Right lobe of liver (tissue), 6 donors: Measurements from ENCODE around the gene CDH23. TPM values are rescaled to one million over a fixed set of nuclear protein-coding genes. Genes with fewer than 3 reads are reported as not detected.

Experiments
- ATAC-seq, 4 donors: fragments of 200-7000 bp; cut with Tn5 transposase; one replicate each; pipeline ENCODE4 v1.9.1; 2020; ENCODE audit warnings: mild to moderate bottlenecking in 4 of 4, moderate library complexity in 4 of 4
- DNase-seq, 3 donors: peaks; one replicate each; pipeline ENCODE4 v3.0.0-alpha.2; 2020
- H3K27ac ChIP-seq, 3 donors: fragments of 200-600 bp; one replicate each; pipeline ENCODE4 v1.8.0; 2022
- H3K27me3 ChIP-seq, 2 donors: fragments of 200-600 bp; one replicate each; pipeline ENCODE4 v1.8.0; 2022
- H3K36me3 ChIP-seq, 4 donors: fragments of 200-600 bp; sonication (generic) in 1 of 4; one replicate each; pipeline versions ENCODE4 v1.5.1 to v1.8.0; 2017 to 2022; ENCODE audit warnings: control low read depth in 1 of 4
- H3K4me1 ChIP-seq, 4 donors: fragments of 200-600 bp; sonication (generic) in 1 of 4; one replicate each; pipeline versions ENCODE4 v1.5.1 to v1.8.0; 2017 to 2022; ENCODE audit warnings: control low read depth in 1 of 4
- H3K4me3 ChIP-seq, 3 donors: fragments of 200-600 bp; one replicate each; pipeline ENCODE4 v1.8.0; 2022
- H3K9me3 ChIP-seq, 4 donors: fragments of 200-600 bp; sonication (generic) in 1 of 4; one replicate each; pipeline versions ENCODE4 v1.5.1 to v1.8.0; 2017 to 2022; ENCODE audit warnings: control low read depth in 1 of 4
- POLR2A ChIP-seq: fragments of 450-650 bp; IDR thresholded peaks from one replicate; pipeline ENCODE4 v1.6.1; 2017; ENCODE audit warnings: antibody characterized with exemption, mild to moderate bottlenecking
- WGBS: methylation state at CpG from one replicate; pipeline ENCODE4 v1.1.6; 2018; ENCODE audit warnings: low coverage, low lambda C conversion rate; ENCODE audit not compliant: insufficient coverage; ENCODE audit errors: missing lambda C conversion rate; 5-methylcytosine and 5-hydroxymethylcytosine counted together
- intact Hi-C, 2 donors: fragments of 100-400 bp; cut with DNase I; formaldehyde crosslinking; loops; one replicate each; pipeline versions ENCODE4 v1.11.2 to v1.14.1; 2022
- total RNA-seq, 6 experiments: library from RNA; depleted of rRNA in 2 of 6; stranded (reverse); fragments of >200 nt in 2 of 6; fragmentation: NEBNext Ultra II Directional in 3 of 6; extraction: Animal tissue kit (Norgen Biotek cat#: 25700) in 3 of 6; gene quantifications; one replicate each; pipeline versions ENCODE4 v1.1.0 to v1.2.4, GENCODE V29; 2016 to 2023
- TF ChIP-seq, protein P1 (sequence below), 4 donors: fragments of 200-600 bp in 3 of 4; fragments of 450-650 bp in 1 of 4; IDR thresholded peaks; one replicate each; pipeline versions ENCODE4 v1.5.1 to v1.8.0; 2016 to 2022; ENCODE audit warnings: antibody characterized with exemption in 4 of 4, mild to moderate bottlenecking in 2 of 4
- donor health status: DM: no; HTN: yes; CAD: no.
- donor health status: DM: no; HTN: no; CAD: no.
- donor health status: DM: no; HTN: no; CAD: no.
- donor health status: DM: no; HTN: yes; CAD: no.
- donor health status: DM: no; HTN: yes; CAD: no.

CDH23 gene
- total RNA-seq, 6 experiments from 2014 or later: 3.3 to 19.7 (median 6.3) TPM

GRCh38 chr10:71493741-71494140 lies 97.0 kb downstream of the CDH23 start:
- Histone ChIP-seq H3K9me3 (no peaks in the 10 kb centered on the region), H3K36me3 (no peaks in the 10 kb centered on the region), H3K4me1 (no peaks in the 10 kb centered on the region), H3K27me3 (no peaks in the 10 kb centered on the region), H3K4me3 (no peak overlapping the region), H3K27ac (no peak overlapping the region)
- DNase-seq: no peak
- no peak for ATAC-seq
- no peak for TF ChIP-seq POLR2A
- TF ChIP-seq, protein P1, sequence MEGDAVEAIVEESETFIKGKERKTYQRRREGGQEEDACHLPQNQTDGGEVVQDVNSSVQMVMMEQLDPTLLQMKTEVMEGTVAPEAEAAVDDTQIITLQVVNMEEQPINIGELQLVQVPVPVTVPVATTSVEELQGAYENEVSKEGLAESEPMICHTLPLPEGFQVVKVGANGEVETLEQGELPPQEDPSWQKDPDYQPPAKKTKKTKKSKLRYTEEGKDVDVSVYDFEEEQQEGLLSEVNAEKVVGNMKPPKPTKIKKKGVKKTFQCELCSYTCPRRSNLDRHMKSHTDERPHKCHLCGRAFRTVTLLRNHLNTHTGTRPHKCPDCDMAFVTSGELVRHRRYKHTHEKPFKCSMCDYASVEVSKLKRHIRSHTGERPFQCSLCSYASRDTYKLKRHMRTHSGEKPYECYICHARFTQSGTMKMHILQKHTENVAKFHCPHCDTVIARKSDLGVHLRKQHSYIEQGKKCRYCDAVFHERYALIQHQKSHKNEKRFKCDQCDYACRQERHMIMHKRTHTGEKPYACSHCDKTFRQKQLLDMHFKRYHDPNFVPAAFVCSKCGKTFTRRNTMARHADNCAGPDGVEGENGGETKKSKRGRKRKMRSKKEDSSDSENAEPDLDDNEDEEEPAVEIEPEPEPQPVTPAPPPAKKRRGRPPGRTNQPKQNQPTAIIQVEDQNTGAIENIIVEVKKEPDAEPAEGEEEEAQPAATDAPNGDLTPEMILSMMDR (IDR thresholded peaks at IDR 0.05): no peak
- intact Hi-C loops: no loop called here
- WGBS: 80% methylated on average over 6 of the region's 6 CpGs

DNA sequence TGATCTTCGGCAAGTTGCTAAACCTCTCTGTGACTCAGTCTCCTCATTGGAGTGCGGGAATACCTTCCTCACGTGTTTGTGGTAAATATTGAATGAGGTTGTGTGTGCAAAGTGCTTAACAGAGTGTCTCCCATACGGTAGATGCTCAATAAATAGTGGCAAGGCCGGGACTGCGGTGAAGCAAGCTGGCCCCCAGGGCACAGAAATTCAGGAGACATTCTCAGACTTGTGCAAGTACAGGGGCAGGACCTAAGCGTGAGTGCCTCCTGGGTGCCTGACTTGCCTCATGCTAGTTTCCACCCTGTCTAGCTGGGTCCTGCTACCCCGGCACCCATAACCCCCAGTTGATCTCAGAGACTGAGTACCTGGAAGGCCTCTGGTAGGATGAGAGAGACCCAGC lies 97.8 kb downstream of the CDH23 start:
- Histone ChIP-seq H3K4me1 (no peaks in the 10 kb centered on the region), H3K36me3 (no peaks in the 10 kb centered on the region), H3K4me3 (no peak overlapping the region), H3K27ac (no peak overlapping the region), H3K9me3 (no peaks in the 10 kb centered on the region), H3K27me3 (no peaks in the 10 kb centered on the region)
- no peak for TF ChIP-seq POLR2A
- TF ChIP-seq, protein P1 (IDR thresholded peaks at IDR 0.05): no peak
- WGBS: 98% methylated on average over 8 of the region's 8 CpGs
- intact Hi-C loops: no loop called here
- DNase-seq (no peak), ATAC-seq (no peak)

DNA sequence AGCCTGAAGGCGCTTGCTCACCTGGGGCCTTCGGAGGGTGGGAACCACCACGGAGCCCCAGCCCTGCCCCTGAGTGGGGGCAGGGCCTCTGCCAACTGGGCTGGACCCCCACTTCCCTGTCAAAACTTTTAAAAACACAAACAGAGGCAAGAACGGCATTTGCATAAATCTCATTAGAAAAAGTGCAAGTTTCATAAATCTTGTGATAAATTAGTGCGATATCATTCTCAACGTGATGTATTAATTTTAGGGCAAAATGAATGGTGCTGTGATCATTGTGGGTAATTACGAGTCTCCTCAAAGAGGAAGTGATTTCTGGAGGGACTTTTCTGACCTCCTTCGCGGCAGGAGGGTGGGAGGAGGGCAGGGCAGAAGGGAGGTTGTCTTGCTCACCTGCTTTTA lies 98.3 kb downstream of the CDH23 start:
- Histone ChIP-seq H3K9me3 (no peaks in the 10 kb centered on the region), H3K27me3 (no peaks in the 10 kb centered on the region), H3K36me3 (no peaks in the 10 kb centered on the region), H3K4me3 (no peak overlapping the region), H3K4me1 (no peaks in the 10 kb centered on the region), H3K27ac (no peak overlapping the region)
- no peak for TF ChIP-seq POLR2A
- TF ChIP-seq, protein P1 (IDR thresholded peaks at IDR 0.05): no peak
- intact Hi-C loops: no loop called here
- WGBS: 69% methylated on average over 6 of the region's 9 CpGs
- ATAC-seq: no peak
- DNase-seq: no peak

DNA sequence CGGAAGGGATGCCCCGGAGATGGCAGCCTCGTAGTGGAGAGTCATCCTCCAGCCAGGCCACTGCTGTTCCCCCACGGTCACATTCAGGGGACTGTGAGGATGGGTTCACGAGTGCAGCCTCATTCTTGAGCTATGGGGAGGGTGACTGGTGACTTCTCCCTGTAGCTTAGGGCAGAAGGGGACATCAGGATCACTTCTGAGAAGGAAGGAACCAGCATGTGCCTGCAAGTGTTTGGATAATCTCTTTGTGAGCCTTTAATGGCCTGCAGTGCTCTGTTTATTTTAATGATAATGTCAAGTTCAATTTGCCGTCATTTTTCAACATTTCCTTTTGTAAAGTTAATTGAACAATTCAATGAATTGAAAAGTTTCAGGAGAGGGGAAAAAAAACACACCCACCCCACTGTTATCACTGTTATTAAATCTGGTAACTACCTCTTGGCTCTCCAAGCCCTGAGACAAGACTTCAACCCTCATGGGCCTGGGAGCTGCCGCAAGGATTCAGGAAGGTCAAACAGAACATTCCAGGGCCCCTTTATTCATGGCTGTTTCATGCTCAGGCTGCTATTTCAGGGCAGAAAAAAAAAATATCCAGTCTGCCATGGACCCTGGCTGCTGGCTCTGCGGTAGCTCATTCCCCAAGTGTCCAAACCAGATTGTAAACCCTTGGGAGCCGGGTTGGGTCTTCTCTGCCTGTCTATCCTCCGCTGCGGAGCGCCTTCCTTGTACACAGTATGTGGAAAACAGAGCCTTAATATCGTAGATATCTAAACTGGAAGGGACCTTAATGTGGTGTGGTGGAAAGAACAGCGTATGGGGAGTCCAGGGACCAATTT lies 100.4 kb downstream of the CDH23 start:
- 58% methylated on average over 4 of the region's 14 CpGs for WGBS
- intact Hi-C loops: no loop called here
- DNase-seq: no peak

More for the DNA sequence above, 100.4 kb downstream of the CDH23 start:
- Histone ChIP-seq H3K4me3 (no peak overlapping the region), H3K36me3 (no peaks in the 10 kb centered on the region), H3K4me1 (no peaks in the 10 kb centered on the region), H3K27ac (no peak overlapping the region), H3K27me3 (no peaks in the 10 kb centered on the region), H3K9me3 (no peaks in the 10 kb centered on the region)
- no peak for TF ChIP-seq POLR2A
- TF ChIP-seq, protein P1 (IDR thresholded peaks at IDR 0.05): no peak
- no peak for ATAC-seq
